ENCODE data around the gene HMOX2.

HMOX2 gene

GRCh38 chr16:4481526-4481925, 5.3 kb downstream of the HMOX2 start:
- Histone ChIP-seq H3K79me2 (ENCODE audit: control insufficient read depth, low read length) (peaks cover 70% of the 10 kb centered on the region), H3K27me3 (ENCODE audit: control insufficient read depth, low read length) (no peaks in the 10 kb centered on the region), H3K4me2 (ENCODE audit: low read length) (no peak overlapping the region), H3K9me3 (ENCODE audit: control insufficient read depth, insufficient read depth, low read length) (no peaks in the 10 kb centered on the region), H3K4me3 (ENCODE audit: low read length) (no peak overlapping the region), H3K9me2 (replicated peaks; ENCODE audit: control insufficient read depth, low read length) (no peaks in the 10 kb centered on the region), H3F3A (ENCODE audit: control insufficient read depth, insufficient read depth) (no peaks in the 10 kb centered on the region), H3K36me3 (ENCODE audit: control insufficient read depth, low read length) (peaks cover 25% of the 10 kb centered on the region), H3K4me1 (ENCODE audit: control insufficient read depth, low read length) (peaks cover 12% of the 10 kb centered on the region), H3K27ac (ENCODE audit: low read depth, low read length) (no peak overlapping the region), H4K20me1 (ENCODE audit: control insufficient read depth, insufficient read depth, low read depth, low read length) (peaks cover 4% of the 10 kb centered on the region; the same call in 1 of the 2 replicates)
- TF ChIP-seq EZH2phosphoT487 (IDR thresholded peaks at IDR 0.05; ENCODE audit: borderline replicate concordance, low read length) (no peak), CTCF (IDR thresholded peaks at IDR 0.05; ENCODE audit: low read depth, low read length, poor library complexity, severe bottlenecking) (no peak)

- Histone ChIP-seq H3K4me3 (ENCODE audit: low read length) (no peak overlapping the region), H4K20me1 (ENCODE audit: control insufficient read depth, insufficient read depth, low read depth, low read length) (peaks cover 4% of the 10 kb centered on the region; the same call in 1 of the 2 replicates), H3K79me2 (ENCODE audit: control insufficient read depth, low read length) (peaks cover 66% of the 10 kb centered on the region), H3K27me3 (ENCODE audit: control insufficient read depth, low read length) (no peaks in the 10 kb centered on the region), H3K4me2 (ENCODE audit: low read length) (no peak overlapping the region), H3K27ac (ENCODE audit: low read depth, low read length) (no peak overlapping the region), H3K9me3 (ENCODE audit: control insufficient read depth, insufficient read depth, low read length) (no peaks in the 10 kb centered on the region), H3F3A (ENCODE audit: control insufficient read depth, insufficient read depth) (no peaks in the 10 kb centered on the region), H3K4me1 (ENCODE audit: control insufficient read depth, low read length) (peaks cover 11% of the 10 kb centered on the region), H3K9me2 (replicated peaks; ENCODE audit: control insufficient read depth, low read length) (no peaks in the 10 kb centered on the region), H3K36me3 (ENCODE audit: control insufficient read depth, low read length) (peaks cover 26% of the 10 kb centered on the region)
- TF ChIP-seq EZH2phosphoT487 (IDR thresholded peaks at IDR 0.05; ENCODE audit: borderline replicate concordance, low read length) (no peak), CTCF (IDR thresholded peaks at IDR 0.05; ENCODE audit: low read depth, low read length, poor library complexity, severe bottlenecking) (no peak)
Observed at GRCh38 chr16:4481963-4482362, 5.8 kb downstream of the HMOX2 start.

- Histone ChIP-seq H3K4me2 (ENCODE audit: low read length) (no peak overlapping the region), H3K4me3 (ENCODE audit: low read length) (no peak overlapping the region), H3K9me2 (replicated peaks; ENCODE audit: control insufficient read depth, low read length) (no peaks in the 10 kb centered on the region), H3K36me3 (ENCODE audit: control insufficient read depth, low read length) (peaks cover 38% of the 10 kb centered on the region), H3K9me3 (ENCODE audit: control insufficient read depth, insufficient read depth, low read length) (no peaks in the 10 kb centered on the region), H3K27me3 (ENCODE audit: control insufficient read depth, low read length) (no peaks in the 10 kb centered on the region), H3K79me2 (ENCODE audit: control insufficient read depth, low read length) (peaks cover 50% of the 10 kb centered on the region), H4K20me1 (ENCODE audit: control insufficient read depth, insufficient read depth, low read depth, low read length) (no peaks in the 10 kb centered on the region; the same call in 1 of the 2 replicates), H3K27ac (ENCODE audit: low read depth, low read length) (no peak overlapping the region), H3F3A (ENCODE audit: control insufficient read depth, insufficient read depth) (no peaks in the 10 kb centered on the region), H3K4me1 (ENCODE audit: control insufficient read depth, low read length) (no peaks in the 10 kb centered on the region)
- TF ChIP-seq CTCF (IDR thresholded peaks at IDR 0.05; ENCODE audit: low read depth, low read length, poor library complexity, severe bottlenecking) (no peak), EZH2phosphoT487 (IDR thresholded peaks at IDR 0.05; ENCODE audit: borderline replicate concordance, low read length) (no peak)
Observed at GRCh38 chr16:4486126-4486893, 10.1 kb downstream of the HMOX2 start.
